KMS-11 (cell line): Measurements from ENCODE around the gene CTNNA2.

Experiments
- H2AFZ ChIP-seq: fragments of 200-600 bp; sonication (generic); 2 replicates; pipeline ENCODE4 v1.6.1; 2016; ENCODE audit warnings: antibody characterized with exemption, mixed run types, low read depth
- H3K27ac ChIP-seq: fragments of 200-600 bp; sonication (generic); 2 replicates; pipeline ENCODE4 v1.6.1; 2016; ENCODE audit warnings: mild to moderate bottlenecking, mixed run types
- H3K27me3 ChIP-seq: fragments of 200-600 bp; sonication (generic); 2 replicates; pipeline ENCODE4 v1.6.1; 2017; ENCODE audit warnings: mild to moderate bottlenecking, low read depth, mixed run types, moderate library complexity; ENCODE audit not compliant: insufficient read depth
- H3K36me3 ChIP-seq: fragments of 200-600 bp; sonication (generic); 2 replicates; pipeline ENCODE4 v1.6.1; 2017; ENCODE audit warnings: mild to moderate bottlenecking, mixed run types; ENCODE audit not compliant: insufficient read depth
- H3K4me1 ChIP-seq: fragments of 200-600 bp; sonication (generic); 2 replicates; pipeline ENCODE4 v1.6.1; 2016; ENCODE audit warnings: mild to moderate bottlenecking, low read depth, mixed run types; ENCODE audit not compliant: poor library complexity, severe bottlenecking
- H3K4me2 ChIP-seq: fragments of 200-600 bp; sonication (generic); 2 replicates; pipeline ENCODE4 v1.7.0; 2016; ENCODE audit warnings: mild to moderate bottlenecking, mixed run types
- H3K4me3 ChIP-seq: fragments of 200-600 bp; sonication (generic); IDR thresholded peaks from 2 replicates; pipeline ENCODE4 v1.6.1; 2017; ENCODE audit warnings: low read depth, low read length, mixed read lengths; ENCODE audit not compliant: insufficient read depth
- H3K79me2 ChIP-seq: fragments of 200-600 bp; sonication (generic); 2 replicates; pipeline ENCODE4 v1.6.1; 2016; ENCODE audit warnings: low read depth, mixed run types; ENCODE audit not compliant: insufficient read depth
- H3K9ac ChIP-seq: fragments of 200-600 bp; sonication (generic); 2 replicates; pipeline ENCODE4 v1.6.1; 2016; ENCODE audit warnings: mild to moderate bottlenecking, mixed run types
- H4K20me1 ChIP-seq: fragments of 200-600 bp; sonication (generic); 2 replicates; pipeline ENCODE4 v1.6.1; 2016; ENCODE audit warnings: mild to moderate bottlenecking, mixed run types; ENCODE audit not compliant: insufficient read depth
- TF ChIP-seq, protein P1 (sequence below): fragments of 200-600 bp; sonication (generic); conservative IDR thresholded peaks from 2 replicates; pipeline ENCODE4 v1.6.1; 2017; ENCODE audit warnings: low read depth, mild to moderate bottlenecking, antibody characterized with exemption, low read length, moderate library complexity, mixed read lengths

Gene CTNNA2

DNA sequence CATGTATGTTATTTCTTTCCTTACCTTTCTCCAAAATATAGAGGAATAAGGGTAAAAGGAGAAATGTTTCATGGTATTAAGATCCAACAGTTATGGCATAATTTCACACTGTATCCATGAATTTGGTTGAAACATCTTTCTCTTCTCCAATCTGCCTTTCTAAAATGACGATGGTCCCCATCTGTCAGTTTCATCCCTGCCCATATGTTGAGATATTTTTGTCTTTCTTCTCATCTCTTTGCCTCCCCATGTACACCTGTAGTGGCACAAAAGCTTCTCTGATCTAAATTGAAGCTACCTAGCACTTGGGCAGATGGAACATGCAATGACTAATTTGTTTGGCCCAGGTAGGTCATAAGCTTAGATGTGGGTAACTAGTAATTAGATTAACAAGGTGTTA lies 882.4 kb downstream of the CTNNA2 start:
- Histone ChIP-seq H3K79me2 (no peaks in the 10 kb centered on the region), H3K9ac (no peak overlapping the region), H3K36me3 (no peaks in the 10 kb centered on the region), H3K4me3 (no peak overlapping the region), H3K27ac (no peak overlapping the region), H2AFZ (no peak overlapping the region), H4K20me1 (no peaks in the 10 kb centered on the region), H3K27me3 (no peaks in the 10 kb centered on the region), H3K4me2 (no peak overlapping the region), H3K4me1 (no peaks in the 10 kb centered on the region)
- TF ChIP-seq, protein P1, sequence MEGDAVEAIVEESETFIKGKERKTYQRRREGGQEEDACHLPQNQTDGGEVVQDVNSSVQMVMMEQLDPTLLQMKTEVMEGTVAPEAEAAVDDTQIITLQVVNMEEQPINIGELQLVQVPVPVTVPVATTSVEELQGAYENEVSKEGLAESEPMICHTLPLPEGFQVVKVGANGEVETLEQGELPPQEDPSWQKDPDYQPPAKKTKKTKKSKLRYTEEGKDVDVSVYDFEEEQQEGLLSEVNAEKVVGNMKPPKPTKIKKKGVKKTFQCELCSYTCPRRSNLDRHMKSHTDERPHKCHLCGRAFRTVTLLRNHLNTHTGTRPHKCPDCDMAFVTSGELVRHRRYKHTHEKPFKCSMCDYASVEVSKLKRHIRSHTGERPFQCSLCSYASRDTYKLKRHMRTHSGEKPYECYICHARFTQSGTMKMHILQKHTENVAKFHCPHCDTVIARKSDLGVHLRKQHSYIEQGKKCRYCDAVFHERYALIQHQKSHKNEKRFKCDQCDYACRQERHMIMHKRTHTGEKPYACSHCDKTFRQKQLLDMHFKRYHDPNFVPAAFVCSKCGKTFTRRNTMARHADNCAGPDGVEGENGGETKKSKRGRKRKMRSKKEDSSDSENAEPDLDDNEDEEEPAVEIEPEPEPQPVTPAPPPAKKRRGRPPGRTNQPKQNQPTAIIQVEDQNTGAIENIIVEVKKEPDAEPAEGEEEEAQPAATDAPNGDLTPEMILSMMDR = no peak

DNA sequence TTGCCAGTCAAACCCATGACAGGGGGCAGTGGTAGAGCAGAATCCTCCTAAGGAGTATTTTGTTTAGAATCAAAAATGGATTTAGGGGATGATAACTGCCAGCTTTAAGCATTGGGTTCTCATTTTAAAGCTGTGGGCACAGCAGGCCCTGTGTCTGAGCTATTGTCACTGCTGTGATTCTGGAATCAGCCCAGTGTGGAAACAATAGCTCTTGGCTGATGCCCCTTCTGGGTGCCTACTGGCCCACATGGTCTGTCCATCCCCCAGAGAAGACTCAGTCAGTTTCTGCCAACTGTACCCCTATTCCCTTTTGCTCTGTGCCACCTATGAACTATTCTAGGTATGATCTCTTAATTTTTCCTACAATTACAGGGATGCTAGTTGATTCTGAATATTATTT lies 883.4 kb downstream of the CTNNA2 start:
- H4K20me1 ChIP-seq = no peaks in the 10 kb centered on the region
- TF ChIP-seq, protein P1 = no peak
- H3K27ac ChIP-seq = no peak overlapping the region
- no peaks in the 10 kb centered on the region for H3K4me1 ChIP-seq
- no peaks in the 10 kb centered on the region for H3K36me3 ChIP-seq
- H3K27me3 ChIP-seq = no peaks in the 10 kb centered on the region
- H3K4me2 ChIP-seq = no peak overlapping the region
- no peaks in the 10 kb centered on the region for H3K79me2 ChIP-seq
- H2AFZ ChIP-seq = no peak overlapping the region
- no peak overlapping the region for H3K9ac ChIP-seq
- no peak overlapping the region for H3K4me3 ChIP-seq

DNA sequence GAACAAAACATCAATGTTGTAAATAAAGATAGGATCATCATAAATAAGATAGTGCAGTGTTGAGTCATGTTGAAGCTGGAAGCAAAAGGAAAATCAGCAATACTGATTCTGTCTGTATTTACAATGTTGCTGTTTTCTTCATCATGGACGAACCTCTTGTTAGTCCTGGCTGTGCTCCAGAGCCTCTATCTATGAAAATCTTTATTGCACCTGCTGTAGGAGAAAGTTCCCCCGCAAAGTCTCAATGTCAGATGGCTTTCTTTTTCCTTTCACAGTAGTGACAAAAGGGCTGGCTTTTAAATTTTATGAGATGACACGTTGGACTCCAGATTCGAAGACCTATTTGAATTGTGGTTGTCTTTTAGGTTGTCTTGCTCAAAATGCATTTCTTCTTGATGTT lies 890.2 kb downstream of the CTNNA2 start:
- Histone ChIP-seq H2AFZ (no peak overlapping the region), H3K4me1 (no peaks in the 10 kb centered on the region), H3K27me3 (no peaks in the 10 kb centered on the region), H3K4me2 (no peak overlapping the region), H3K27ac (no peak overlapping the region), H3K79me2 (no peaks in the 10 kb centered on the region), H4K20me1 (no peaks in the 10 kb centered on the region), H3K9ac (no peak overlapping the region), H3K36me3 (no peaks in the 10 kb centered on the region), H3K4me3 (no peak overlapping the region)
- TF ChIP-seq, protein P1 = no peak

DNA sequence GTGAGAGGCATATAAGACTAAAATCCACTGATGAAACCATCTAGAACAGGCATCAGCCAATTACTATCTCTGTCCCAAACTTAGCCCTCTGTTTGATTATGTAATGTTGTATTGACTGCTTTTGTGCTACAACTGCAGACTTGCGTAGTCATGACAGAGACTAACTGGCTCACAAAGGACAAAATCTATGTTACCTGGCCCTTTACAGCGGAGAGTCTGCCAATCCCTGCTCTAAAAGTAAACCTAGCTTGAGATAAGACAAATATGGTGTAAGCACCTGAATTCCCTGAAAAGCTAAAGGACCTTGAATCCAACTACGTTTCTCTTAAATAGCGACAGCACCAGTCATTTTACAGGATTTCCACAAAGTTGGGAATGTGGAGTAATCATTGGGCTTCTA lies 894.5 kb downstream of the CTNNA2 start:
- H3K4me1 ChIP-seq = no peaks in the 10 kb centered on the region
- H3K79me2 ChIP-seq = no peaks in the 10 kb centered on the region
- H3K27ac ChIP-seq = no peak overlapping the region
- H3K4me3 ChIP-seq = no peak overlapping the region
- TF ChIP-seq, protein P1 = no peak
- no peaks in the 10 kb centered on the region for H3K36me3 ChIP-seq
- no peaks in the 10 kb centered on the region for H3K27me3 ChIP-seq
- no peaks in the 10 kb centered on the region for H4K20me1 ChIP-seq
- H2AFZ ChIP-seq = no peak overlapping the region
- H3K9ac ChIP-seq = no peak overlapping the region
- no peak overlapping the region for H3K4me2 ChIP-seq
